CD14-positive monocyte (primary cell): Measurements from ENCODE around the gene SSR1. TPM values are rescaled to one million over a fixed set of nuclear protein-coding genes. Genes with fewer than 3 reads are reported as not detected.

ENCODE experiments used
- DNase-seq, 3 donors: peaks; one replicate each; pipeline ENCODE4 v3.0.0-alpha.2; 2011 to 2022
- H2AFZ ChIP-seq: 2 replicates; pipeline ENCODE4 v1.6.0; 2012; ENCODE audit warnings: mild to moderate bottlenecking, low read depth, low read length, inconsistent platforms; ENCODE audit not compliant: insufficient read depth, poor library complexity, severe bottlenecking
- H3K27ac ChIP-seq, 2 donors: 1 replicate in 1 of 2; 2 replicates in 1 of 2; pipeline ENCODE4 v1.5.1; 2012 to 2013; ENCODE audit warnings: low read length in 2 of 2, control low read depth in 1 of 2, inconsistent platforms in 1 of 2, low read depth in 1 of 2, mild to moderate bottlenecking in 1 of 2
- H3K27me3 ChIP-seq, 2 donors: one replicate each; pipeline versions ENCODE4 v1.6.0 to v1.6.1; 2011 to 2013; ENCODE audit warnings: low read length in 2 of 2; ENCODE audit not compliant: control insufficient read depth in 2 of 2, insufficient read depth in 2 of 2
- H3K36me3 ChIP-seq, 2 donors: replicated peaks in 1 of 2; 1 replicate in 1 of 2; 2 replicates in 1 of 2; pipeline versions ENCODE4 v1.5.1 to v1.6.1; 2012 to 2013; ENCODE audit warnings: low read length in 2 of 2, control low read depth in 1 of 2, inconsistent platforms in 1 of 2, mild to moderate bottlenecking in 1 of 2; ENCODE audit not compliant: insufficient read depth in 2 of 2, control insufficient read depth in 1 of 2
- H3K4me1 ChIP-seq, 2 donors: 1 replicate in 1 of 2; 2 replicates in 1 of 2; pipeline versions ENCODE4 v1.5.1 to v1.6.1; 2012 to 2013; ENCODE audit warnings: low read length in 2 of 2, control low read depth in 1 of 2, inconsistent platforms in 1 of 2, mild to moderate bottlenecking in 1 of 2, moderate library complexity in 1 of 2; ENCODE audit not compliant: insufficient read depth in 2 of 2, control insufficient read depth in 1 of 2
- H3K4me2 ChIP-seq: replicated peaks from 2 replicates; pipeline ENCODE3; 2012; ENCODE audit warnings: low read length, moderate library complexity, mild to moderate bottlenecking; ENCODE audit not compliant: poor library complexity, severe bottlenecking; ENCODE audit errors: extremely low read depth
- H3K4me3 ChIP-seq, 3 experiments: fragments of 200-600 bp in 1 of 3; sonication (generic) in 1 of 3; replicated peaks in 1 of 3; 1 replicate in 2 of 3; 2 replicates in 1 of 3; pipeline ENCODE4 v1.5.1; 2011 to 2013; ENCODE audit warnings: low read length in 3 of 3, mild to moderate bottlenecking in 3 of 3, control low read depth in 2 of 3, low read depth in 2 of 3, inconsistent platforms in 1 of 3, moderate library complexity in 1 of 3
- H3K79me2 ChIP-seq: 2 replicates; pipeline ENCODE4 v1.6.0; 2012; ENCODE audit warnings: mild to moderate bottlenecking, control low read depth, inconsistent platforms, low read length, moderate library complexity; ENCODE audit not compliant: insufficient read depth
- H3K9ac ChIP-seq: 2 replicates; pipeline ENCODE4 v1.6.0; 2017; ENCODE audit warnings: low read length, mild to moderate bottlenecking; ENCODE audit not compliant: insufficient read depth, poor library complexity, severe bottlenecking
- H3K9me3 ChIP-seq, 2 donors: replicated peaks in 1 of 2; 1 replicate in 1 of 2; 2 replicates in 1 of 2; pipeline versions ENCODE4 v1.5.1 to v1.6.1; 2012 to 2013; ENCODE audit warnings: low read length in 2 of 2, control low read depth in 1 of 2; ENCODE audit not compliant: control insufficient read depth in 1 of 2, insufficient read depth in 1 of 2
- H4K20me1 ChIP-seq: 2 replicates; pipeline ENCODE4 v1.6.0; 2012; ENCODE audit warnings: mild to moderate bottlenecking, low read length, control low read depth, moderate library complexity; ENCODE audit not compliant: insufficient read depth
- H3K27ac Mint-ChIP-seq, 7 donors: one replicate each; pipeline ENCODE4 v1.8.0; 2020; ENCODE audit warnings: mild to moderate bottlenecking in 7 of 7, mixed read lengths in 7 of 7, moderate library complexity in 6 of 7, inconsistent platforms in 2 of 7
- H3K27me3 Mint-ChIP-seq, 3 donors: one replicate each; pipeline ENCODE4 v1.8.0; 2021 to 2022; ENCODE audit warnings: low read depth in 3 of 3, mild to moderate bottlenecking in 3 of 3, mixed read lengths in 3 of 3, moderate library complexity in 3 of 3, inconsistent platforms in 1 of 3
- H3K36me3 Mint-ChIP-seq, 2 donors: one replicate each; pipeline ENCODE4 v1.8.0; 2020; ENCODE audit warnings: mixed read lengths in 2 of 2, inconsistent platforms in 1 of 2, mild to moderate bottlenecking in 1 of 2
- H3K4me1 Mint-ChIP-seq: one replicate; pipeline ENCODE4 v1.8.0; 2020; ENCODE audit warnings: mild to moderate bottlenecking, mixed read lengths
- H3K4me3 Mint-ChIP-seq, 2 donors: one replicate each; pipeline ENCODE4 v1.8.0; 2020; ENCODE audit warnings: mild to moderate bottlenecking in 2 of 2, mixed read lengths in 2 of 2, moderate library complexity in 1 of 2
- H3K9me3 Mint-ChIP-seq, 7 donors: one replicate each; pipeline ENCODE4 v1.8.0; 2020 to 2022; ENCODE audit warnings: mixed read lengths in 7 of 7, mild to moderate bottlenecking in 6 of 7, moderate library complexity in 6 of 7, inconsistent platforms in 2 of 7
- whole genome bisulfite sequencing: methylation state at CpG from one replicate; pipeline ENCODE4 v1.1.5; 2013; ENCODE audit warnings: missing lambda C conversion rate; ENCODE audit not compliant: insufficient coverage; 5-methylcytosine and 5-hydroxymethylcytosine counted together
- intact Hi-C, 2 donors: fragments of 100-400 bp; cut with micrococcal nuclease; formaldehyde crosslinking; loops; one replicate each; pipeline versions ENCODE4 v1.15.0 to v1.15.1; 2023
- polyA plus RNA-seq, 3 donors: library from polyadenylated mRNA; depleted of rRNA in 1 of 3; unstranded in 2 of 3; stranded (reverse) in 1 of 3; fragments of 300-500 nt in 2 of 3; fragments of >200 nt in 1 of 3; fragmentation: Illumina TruSeq in 2 of 3; gene quantifications; 1 replicate in 2 of 3; 2 replicates in 1 of 3; pipeline ENCODE4 v1.2.3, GENCODE V29; 2012 to 2021
- TF ChIP-seq, protein P1 (sequence below): fragments of 200-600 bp; IDR thresholded peaks from one replicate; pipeline ENCODE4 v1.8.0; 2022; ENCODE audit warnings: antibody characterized with exemption, mild to moderate bottlenecking

Gene SSR1
- polyA plus RNA-seq, 3 donors: 59.1 to 302 (median 251) TPM

DNA sequence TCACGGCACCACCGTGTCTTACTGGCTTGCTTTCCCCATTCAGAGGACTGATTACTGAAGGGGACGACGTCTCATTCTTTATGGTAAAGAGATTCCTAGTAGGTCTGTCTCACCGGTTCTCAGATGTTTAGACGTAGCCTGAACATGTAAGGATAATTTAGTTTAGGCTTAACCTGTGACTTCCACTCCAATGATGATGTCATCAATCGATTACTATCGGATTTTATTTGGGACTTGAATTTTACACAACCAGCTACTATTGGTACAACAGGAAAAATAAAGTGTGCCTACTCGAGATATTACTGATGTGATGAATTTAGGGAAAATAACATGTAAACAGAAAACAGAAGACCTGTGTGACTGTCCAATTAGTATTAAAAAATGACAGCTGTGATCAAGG, 4.5 kb upstream of the SSR1 start:
- 100% methylated on average over 2 of the region's 9 CpGs for WGBS
- DNase-seq: no peak
- Histone ChIP-seq H3K4me3 (no peak overlapping the region), H3K79me2 (peaks cover 5% of the 10 kb centered on the region), H4K20me1 (no peaks in the 10 kb centered on the region), H3K27me3 (no peaks in the 10 kb centered on the region), H3K4me2 (no peak overlapping the region), H3K9me3 (no peaks in the 10 kb centered on the region), H3K9ac (no peak overlapping the region), H3K36me3 (no peaks in the 10 kb centered on the region), H2AFZ (no peak overlapping the region), H3K27ac (no peak overlapping the region), H3K4me1 (peaks cover 15 to 17% of the 10 kb centered on the region in 2 donors)
- peak overlapping the region in 1 of 7 donors; percentile 14 for H3K27ac Mint-ChIP-seq
- H3K36me3 Mint-ChIP-seq: peaks cover 0 to 2% of the 10 kb centered on the region in 2 donors
- peaks cover 20% of the 10 kb centered on the region for H3K4me1 Mint-ChIP-seq
- TF ChIP-seq, protein P1, sequence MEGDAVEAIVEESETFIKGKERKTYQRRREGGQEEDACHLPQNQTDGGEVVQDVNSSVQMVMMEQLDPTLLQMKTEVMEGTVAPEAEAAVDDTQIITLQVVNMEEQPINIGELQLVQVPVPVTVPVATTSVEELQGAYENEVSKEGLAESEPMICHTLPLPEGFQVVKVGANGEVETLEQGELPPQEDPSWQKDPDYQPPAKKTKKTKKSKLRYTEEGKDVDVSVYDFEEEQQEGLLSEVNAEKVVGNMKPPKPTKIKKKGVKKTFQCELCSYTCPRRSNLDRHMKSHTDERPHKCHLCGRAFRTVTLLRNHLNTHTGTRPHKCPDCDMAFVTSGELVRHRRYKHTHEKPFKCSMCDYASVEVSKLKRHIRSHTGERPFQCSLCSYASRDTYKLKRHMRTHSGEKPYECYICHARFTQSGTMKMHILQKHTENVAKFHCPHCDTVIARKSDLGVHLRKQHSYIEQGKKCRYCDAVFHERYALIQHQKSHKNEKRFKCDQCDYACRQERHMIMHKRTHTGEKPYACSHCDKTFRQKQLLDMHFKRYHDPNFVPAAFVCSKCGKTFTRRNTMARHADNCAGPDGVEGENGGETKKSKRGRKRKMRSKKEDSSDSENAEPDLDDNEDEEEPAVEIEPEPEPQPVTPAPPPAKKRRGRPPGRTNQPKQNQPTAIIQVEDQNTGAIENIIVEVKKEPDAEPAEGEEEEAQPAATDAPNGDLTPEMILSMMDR: no peak
- H3K27me3 Mint-ChIP-seq: peaks cover 0 to 1% (median 0%) of the 10 kb centered on the region in 3 donors
- H3K9me3 Mint-ChIP-seq: peaks cover 0 to 2% (median 0%) of the 10 kb centered on the region in 7 donors
- intact Hi-C loops: no loop called here
- no peak overlapping the region for H3K4me3 Mint-ChIP-seq

DNA sequence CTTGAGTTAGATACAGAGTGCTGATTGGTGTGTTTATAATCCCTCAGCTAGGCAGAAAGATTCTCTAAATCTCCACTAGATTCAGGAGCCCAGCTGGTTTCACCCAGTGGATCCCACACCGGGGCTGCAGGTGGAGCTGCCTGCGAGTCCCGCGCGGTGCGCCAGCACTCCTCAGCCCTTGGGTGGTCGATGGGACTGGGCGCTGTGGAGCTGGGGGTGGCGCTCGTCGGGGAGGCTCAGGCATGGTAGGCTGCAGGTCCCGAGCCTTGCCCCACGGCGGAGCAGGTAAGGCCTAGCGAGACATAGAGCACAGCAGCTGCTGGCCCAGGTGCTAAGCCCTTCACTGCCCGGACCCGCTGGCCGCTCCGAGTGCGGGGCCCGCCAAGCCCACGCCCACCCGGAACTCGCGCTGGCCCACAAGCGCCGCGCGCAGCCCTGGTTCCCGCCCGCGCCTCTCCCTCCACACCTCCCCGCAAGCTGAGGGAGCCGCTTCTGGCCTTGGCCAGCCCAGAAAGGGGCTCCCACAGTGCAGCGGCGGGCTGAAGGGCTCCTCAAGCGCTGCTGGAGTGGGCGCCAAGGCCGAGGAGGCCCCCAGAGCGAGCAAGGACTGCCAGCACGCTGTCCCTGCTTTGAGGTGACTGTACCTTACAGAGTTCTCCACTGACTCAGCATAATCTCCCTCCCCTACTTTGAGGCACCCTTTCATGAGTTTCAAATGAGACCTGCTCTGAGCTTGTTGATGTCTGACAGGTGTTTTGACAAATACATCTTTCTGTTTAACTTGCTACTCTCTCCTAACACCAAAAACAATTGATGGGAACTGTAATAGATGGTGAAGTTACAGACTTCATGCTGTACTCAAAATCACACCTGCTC, 3.9 kb upstream of the SSR1 start:
- Histone ChIP-seq H2AFZ (no peak overlapping the region), H3K36me3 (no peaks in the 10 kb centered on the region), H3K9ac (no peak overlapping the region), H3K4me3 (no peak overlapping the region), H3K27me3 (no peaks in the 10 kb centered on the region), H3K79me2 (peaks cover 11% of the 10 kb centered on the region), H4K20me1 (peaks cover 5% of the 10 kb centered on the region), H3K9me3 (no peaks in the 10 kb centered on the region), H3K27ac (no peak overlapping the region), H3K4me1 (peaks cover 19 to 22% of the 10 kb centered on the region in 2 donors), H3K4me2 (no peak overlapping the region)
- peaks cover 0 to 1% (median 0%) of the 10 kb centered on the region in 3 donors for H3K27me3 Mint-ChIP-seq
- TF ChIP-seq, protein P1: no peak
- intact Hi-C loops: no loop called here
- peaks cover 25% of the 10 kb centered on the region for H3K4me1 Mint-ChIP-seq
- DNase-seq: no peak
- over 99% methylated on average over 37 of the region's 41 CpGs for WGBS
- peak overlapping the region in 1 of 7 donors; percentile 14 for H3K27ac Mint-ChIP-seq
- H3K9me3 Mint-ChIP-seq: peaks cover 0 to 2% (median 0%) of the 10 kb centered on the region in 7 donors
- H3K36me3 Mint-ChIP-seq: peaks cover 0 to 2% of the 10 kb centered on the region in 2 donors
- H3K4me3 Mint-ChIP-seq: no peak overlapping the region
